ENCODE data around the gene CCDC188. TPM values are rescaled to one million over a fixed set of nuclear protein-coding genes. Genes with fewer than 3 reads are reported as not detected.

The CCDC188 gene
- total and polyA plus RNA-seq, 9 of the 15 experiments (the other 6 are each of a cell fraction or from before 2014, with no cell fraction given): not detected

GRCh38 chr22:20112623-20113511, 38.0 kb downstream of the CCDC188 start (continued):
- 0 out of 2 replicates have a peak, but pooled peaks have one; percentile 3 for TF ChIP-seq PHB (CRISPR knock-in tag; IDR thresholded peaks at IDR 0.05)
- peak; percentile 60 for TF ChIP-seq THAP12 (CRISPR knock-in tag; IDR thresholded peaks at IDR 0.05)
- TF ChIP-seq SIRT6 (IDR thresholded peaks at IDR 0.05; ENCODE audit: low read depth, low read length): peak; percentile 72
- peak; percentile 29; the same call in 1 of the 2 replicates for TF ChIP-seq HMGXB4 (CRISPR knock-in tag; IDR thresholded peaks at IDR 0.05)
- no peak for TF ChIP-seq ARID4B (CRISPR knock-in tag; IDR thresholded peaks at IDR 0.05)
- TF ChIP-seq ZNF518B (CRISPR knock-in tag; IDR thresholded peaks at IDR 0.05): no peak
